H9 (cell line): ENCODE data around the gene FNIP2. TPM values are rescaled to one million over a fixed set of nuclear protein-coding genes. Genes with fewer than 3 reads are reported as not detected.

Source experiments
- DNase-seq: peaks from one replicate; pipeline ENCODE4 v3.0.0-alpha.2; 2017
- H2AFZ ChIP-seq: one replicate; pipeline ENCODE4 v1.6.1; 2013; ENCODE audit warnings: mild to moderate bottlenecking, low read length, control low read depth, moderate library complexity
- H2AK5ac ChIP-seq: 2 replicates; pipeline ENCODE4 v1.6.1; 2013; ENCODE audit warnings: low read length, control low read depth, mixed read lengths; ENCODE audit not compliant: insufficient read length
- H2BK120ac ChIP-seq: one replicate; pipeline ENCODE4 v1.6.1; 2013; ENCODE audit warnings: low read depth, mild to moderate bottlenecking, low read length, control low read depth, inconsistent platforms; ENCODE audit not compliant: poor library complexity, severe bottlenecking
- H2BK12ac ChIP-seq: 2 replicates; pipeline ENCODE4 v1.6.1; 2013; ENCODE audit warnings: low read length, control low read depth, mixed read lengths, low read depth; ENCODE audit not compliant: insufficient read length
- H2BK15ac ChIP-seq: 2 replicates; pipeline ENCODE4 v1.6.1; 2013; ENCODE audit warnings: low read depth, low read length, control low read depth
- H2BK20ac ChIP-seq: one replicate; pipeline ENCODE4 v1.6.1; 2013; ENCODE audit warnings: low read depth, mild to moderate bottlenecking, low read length, control low read depth, inconsistent platforms; ENCODE audit not compliant: poor library complexity, severe bottlenecking
- H2BK5ac ChIP-seq: 2 replicates; pipeline ENCODE4 v1.6.1; 2013; ENCODE audit warnings: low read length, control low read depth, mixed read lengths; ENCODE audit not compliant: insufficient read length
- H3K14ac ChIP-seq: 2 replicates; pipeline ENCODE4 v1.6.1; 2013; ENCODE audit warnings: low read length, control low read depth; ENCODE audit not compliant: insufficient read depth
- H3K18ac ChIP-seq: 2 replicates; pipeline ENCODE4 v1.6.1; 2013; ENCODE audit warnings: low read depth, mild to moderate bottlenecking, mixed read lengths, low read length, control low read depth; ENCODE audit not compliant: insufficient read length
- H3K23ac ChIP-seq: 2 replicates; pipeline ENCODE4 v1.6.1; 2013; ENCODE audit warnings: low read length, control low read depth, mixed read lengths, low read depth; ENCODE audit not compliant: insufficient read length
- H3K23me2 ChIP-seq: 2 replicates; pipeline ENCODE4 v1.6.1; 2013; ENCODE audit warnings: low read depth, mild to moderate bottlenecking, mixed read lengths, low read length, control low read depth; ENCODE audit not compliant: insufficient read length, poor library complexity, severe bottlenecking
- H3K27ac ChIP-seq: 2 replicates; pipeline ENCODE4 v1.5.1; 2013; ENCODE audit warnings: low read length, control low read depth, mixed read lengths, low read depth; ENCODE audit not compliant: insufficient read length
- H3K27me3 ChIP-seq: 2 replicates; pipeline ENCODE4 v1.6.1; 2013; ENCODE audit warnings: low read length, control low read depth, inconsistent platforms; ENCODE audit not compliant: insufficient read depth
- H3K4ac ChIP-seq: 2 replicates; pipeline ENCODE4 v1.6.1; 2013; ENCODE audit warnings: low read depth, mild to moderate bottlenecking, control low read depth, inconsistent platforms, low read length, moderate library complexity
- H3K4me1 ChIP-seq: 2 replicates; pipeline ENCODE4 v1.6.1; 2013; ENCODE audit warnings: low read length, control low read depth, inconsistent platforms; ENCODE audit not compliant: insufficient read depth
- H3K4me2 ChIP-seq: 2 replicates; pipeline ENCODE4 v1.6.1; 2013; ENCODE audit warnings: low read length, control low read depth, mixed read lengths; ENCODE audit not compliant: insufficient read length, insufficient read depth
- H3K56ac ChIP-seq: 2 replicates; pipeline ENCODE4 v1.6.1; 2013; ENCODE audit warnings: low read depth, mild to moderate bottlenecking, mixed read lengths, low read length, control low read depth; ENCODE audit not compliant: insufficient read length
- H3K79me1 ChIP-seq: 2 replicates; pipeline ENCODE4 v1.6.1; 2013; ENCODE audit warnings: low read depth, mild to moderate bottlenecking, moderate library complexity, low read length, control low read depth, inconsistent platforms; ENCODE audit not compliant: insufficient read depth, poor library complexity, severe bottlenecking
- H3K79me2 ChIP-seq: 2 replicates; pipeline ENCODE4 v1.6.1; 2013; ENCODE audit warnings: low read length, control low read depth, inconsistent platforms; ENCODE audit not compliant: insufficient read depth
- H3K9ac ChIP-seq: 2 replicates; pipeline ENCODE4 v1.6.1; 2013; ENCODE audit warnings: low read length, control low read depth, mixed read lengths; ENCODE audit not compliant: insufficient read length; ENCODE audit errors: extremely low read depth
- H3K9me3 ChIP-seq: one replicate; pipeline ENCODE4 v1.6.1; 2013; ENCODE audit warnings: low read depth, low read length, inconsistent platforms; ENCODE audit not compliant: control insufficient read depth
- H3T11ph ChIP-seq: one replicate; pipeline ENCODE4 v1.6.1; 2013; ENCODE audit warnings: mild to moderate bottlenecking, low read length, control low read depth, inconsistent platforms
- H4K20me1 ChIP-seq: one replicate; pipeline ENCODE4 v1.6.1; 2013; ENCODE audit not compliant: control insufficient read depth, insufficient read length, insufficient read depth
- H4K5ac ChIP-seq: 2 replicates; pipeline ENCODE4 v1.6.1; 2013; ENCODE audit warnings: low read depth, mild to moderate bottlenecking, mixed read lengths, low read length, control low read depth; ENCODE audit not compliant: insufficient read length
- H4K8ac ChIP-seq: replicated peaks from 2 replicates; pipeline ENCODE4 v1.6.1; 2013; ENCODE audit warnings: low read length, control low read depth, mixed read lengths, low read depth; ENCODE audit not compliant: insufficient read length
- H4K91ac ChIP-seq: 2 replicates; pipeline ENCODE4 v1.6.1; 2013; ENCODE audit warnings: low read depth, mild to moderate bottlenecking, moderate library complexity, mixed read lengths, low read length, control low read depth; ENCODE audit not compliant: insufficient read length
- H3K27ac Mint-ChIP-seq, 3 experiments: 2 replicates in 2 of 3; 3 replicates in 1 of 3; pipeline ENCODE4 v1.8.0; 2020 to 2021; ENCODE audit warnings: mixed read lengths in 3 of 3, mild to moderate bottlenecking in 1 of 3, moderate library complexity in 1 of 3
- H3K27me3 Mint-ChIP-seq: 2 replicates; pipeline ENCODE4 v1.8.0; 2021; ENCODE audit warnings: low read depth, mild to moderate bottlenecking, moderate library complexity, mixed read lengths
- H3K36me3 Mint-ChIP-seq, 3 experiments: 2 replicates in 2 of 3; 3 replicates in 1 of 3; pipeline ENCODE4 v1.8.0; 2020 to 2021; ENCODE audit warnings: low read depth in 3 of 3, mixed read lengths in 3 of 3; ENCODE audit not compliant: insufficient read depth in 1 of 3
- H3K4me1 Mint-ChIP-seq, 2 experiments: 2 replicates each; pipeline ENCODE4 v1.8.0; 2020; ENCODE audit warnings: mixed read lengths in 2 of 2
- H3K4me3 Mint-ChIP-seq, 2 experiments: 2 replicates in 1 of 2; 3 replicates in 1 of 2; pipeline ENCODE4 v1.8.0; 2020 to 2021; ENCODE audit warnings: mild to moderate bottlenecking in 2 of 2, mixed read lengths in 2 of 2, moderate library complexity in 1 of 2
- H3K9me3 Mint-ChIP-seq, 2 experiments: 2 replicates in 1 of 2; 3 replicates in 1 of 2; pipeline ENCODE4 v1.8.0; 2020; ENCODE audit warnings: mild to moderate bottlenecking in 2 of 2, mixed read lengths in 2 of 2, moderate library complexity in 1 of 2
- WGBS: extraction: QIAGEN DNeasy Blood & Tissue Kit; methylation state at CpG from one replicate; pipeline ENCODE4 v1.1.7; 2013; ENCODE audit warnings: missing lambda C conversion rate, low lambda C conversion rate, mixed read lengths; ENCODE audit not compliant: insufficient read length; ENCODE audit errors: extremely low coverage; 5-methylcytosine and 5-hydroxymethylcytosine counted together
- total RNA-seq: library from RNA; stranded (reverse); gene quantifications from 2 replicates; pipeline ENCODE4 v1.2.1, GENCODE V29; 2021
- TF ChIP-seq, protein P1 (sequence below): fragments of 200-600 bp; sonication (generic); conservative IDR thresholded peaks from 3 replicates; pipeline ENCODE4 v1.8.0; 2021; ENCODE audit warnings: antibody characterized with exemption, mild to moderate bottlenecking

The FNIP2 gene
- total RNA-seq, 1 experiment from 2014 or later: 9.6 TPM

DNA sequence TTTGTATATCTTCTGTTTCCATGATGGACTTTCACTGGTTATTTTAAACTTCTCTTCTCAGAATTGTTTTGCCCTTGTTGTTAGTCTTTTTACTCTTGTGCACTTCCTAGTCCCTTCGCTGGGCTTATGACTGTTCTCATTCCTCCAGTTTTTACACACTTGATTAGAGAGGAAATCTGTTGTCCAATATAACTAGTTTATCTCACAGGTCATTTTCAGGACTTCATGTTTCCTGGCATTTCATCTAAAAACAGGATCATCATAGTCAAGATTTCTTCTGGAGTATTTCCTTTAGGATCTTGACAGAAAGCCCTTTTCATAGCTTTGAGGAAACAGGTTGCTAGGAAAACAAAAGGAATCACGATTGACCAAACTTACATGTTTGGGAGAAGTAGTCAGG is 3.0 kb downstream of the FNIP2 start:
- Histone ChIP-seq H3K23ac (no peak overlapping the region), H3K9me3 (no peaks in the 10 kb centered on the region), H2BK120ac (no peak overlapping the region), H3T11ph (no peak overlapping the region), H3K14ac (no peak overlapping the region), H3K27me3 (no peaks in the 10 kb centered on the region), H2AFZ (no peak overlapping the region), H2BK15ac (no peak overlapping the region), H3K4me1 (no peaks in the 10 kb centered on the region), H3K9ac (no peak overlapping the region), H4K5ac (no peak overlapping the region), H2BK5ac (no peak overlapping the region), H2BK12ac (no peak overlapping the region), H3K56ac (no peak overlapping the region), H3K79me1 (no peaks in the 10 kb centered on the region), H4K91ac (no peak overlapping the region), H3K4ac (no peak overlapping the region), H4K8ac (no peak overlapping the region), H3K79me2 (no peaks in the 10 kb centered on the region), H4K20me1 (no peaks in the 10 kb centered on the region), H2BK20ac (no peak overlapping the region), H3K18ac (no peak overlapping the region), H2AK5ac (no peak overlapping the region), H3K27ac (no peak overlapping the region), H3K4me2 (no peak overlapping the region), H3K23me2 (peaks cover 5% of the 10 kb centered on the region)
- WGBS: no CpG with 5 or more reads among the region's 2 CpGs
- Mint-ChIP-seq H3K9me3 (no peaks in the 10 kb centered on the region; a peak in 1 of 5 replicates), H3K27ac (no peak overlapping the region), H3K36me3 (no peaks in the 10 kb centered on the region; a peak in 1 of 7 replicates), H3K4me1 (peaks cover 31 to 34% of the 10 kb centered on the region in 2 experiments), H3K27me3 (peaks cover 20% of the 10 kb centered on the region), H3K4me3 (no peak overlapping the region)
- TF ChIP-seq, protein P1, sequence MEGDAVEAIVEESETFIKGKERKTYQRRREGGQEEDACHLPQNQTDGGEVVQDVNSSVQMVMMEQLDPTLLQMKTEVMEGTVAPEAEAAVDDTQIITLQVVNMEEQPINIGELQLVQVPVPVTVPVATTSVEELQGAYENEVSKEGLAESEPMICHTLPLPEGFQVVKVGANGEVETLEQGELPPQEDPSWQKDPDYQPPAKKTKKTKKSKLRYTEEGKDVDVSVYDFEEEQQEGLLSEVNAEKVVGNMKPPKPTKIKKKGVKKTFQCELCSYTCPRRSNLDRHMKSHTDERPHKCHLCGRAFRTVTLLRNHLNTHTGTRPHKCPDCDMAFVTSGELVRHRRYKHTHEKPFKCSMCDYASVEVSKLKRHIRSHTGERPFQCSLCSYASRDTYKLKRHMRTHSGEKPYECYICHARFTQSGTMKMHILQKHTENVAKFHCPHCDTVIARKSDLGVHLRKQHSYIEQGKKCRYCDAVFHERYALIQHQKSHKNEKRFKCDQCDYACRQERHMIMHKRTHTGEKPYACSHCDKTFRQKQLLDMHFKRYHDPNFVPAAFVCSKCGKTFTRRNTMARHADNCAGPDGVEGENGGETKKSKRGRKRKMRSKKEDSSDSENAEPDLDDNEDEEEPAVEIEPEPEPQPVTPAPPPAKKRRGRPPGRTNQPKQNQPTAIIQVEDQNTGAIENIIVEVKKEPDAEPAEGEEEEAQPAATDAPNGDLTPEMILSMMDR: no peak
- no peak for DNase-seq
